NCI-H1048 (cell line): Measurements from ENCODE around the gene ERF.

ENCODE experiments used
- DNase-seq: peaks from one replicate; lab custom pipeline; 2025; lab: John Stamatoyannopoulos, UW

The ERF gene

DNA sequence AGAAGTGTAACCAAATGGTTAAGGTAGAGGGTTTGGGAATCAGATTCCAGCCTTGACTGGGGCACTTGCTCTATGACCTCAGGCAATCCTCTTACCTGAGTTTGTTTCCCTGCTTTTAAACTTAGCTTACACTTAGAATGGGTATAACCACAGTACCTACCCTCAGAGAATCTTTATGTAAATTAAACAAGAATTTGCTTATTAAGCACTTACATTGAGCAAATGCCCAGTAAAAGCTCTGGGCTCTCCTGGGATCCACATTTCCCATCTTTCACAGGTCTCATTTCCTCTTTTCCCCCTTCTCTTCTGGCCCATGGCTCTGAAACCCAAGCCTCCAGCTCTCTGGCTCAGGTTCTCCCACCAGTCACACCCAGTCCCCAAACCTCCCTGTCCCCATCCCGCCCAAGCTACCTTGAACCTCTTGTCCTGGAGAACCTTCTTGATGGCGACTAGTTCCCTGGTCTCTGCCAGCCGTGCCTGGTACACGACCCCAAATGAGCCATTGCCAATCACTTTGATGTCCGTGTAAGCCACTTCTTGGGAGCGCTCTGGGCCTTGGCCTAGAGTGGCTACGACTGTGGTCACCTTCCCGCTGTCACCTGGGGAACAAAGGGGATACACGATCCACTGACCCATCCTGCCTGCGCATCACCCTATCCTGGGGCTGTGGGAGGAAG, 15.2 kb downstream of the ERF start:
- DNase-seq: no peak

DNA sequence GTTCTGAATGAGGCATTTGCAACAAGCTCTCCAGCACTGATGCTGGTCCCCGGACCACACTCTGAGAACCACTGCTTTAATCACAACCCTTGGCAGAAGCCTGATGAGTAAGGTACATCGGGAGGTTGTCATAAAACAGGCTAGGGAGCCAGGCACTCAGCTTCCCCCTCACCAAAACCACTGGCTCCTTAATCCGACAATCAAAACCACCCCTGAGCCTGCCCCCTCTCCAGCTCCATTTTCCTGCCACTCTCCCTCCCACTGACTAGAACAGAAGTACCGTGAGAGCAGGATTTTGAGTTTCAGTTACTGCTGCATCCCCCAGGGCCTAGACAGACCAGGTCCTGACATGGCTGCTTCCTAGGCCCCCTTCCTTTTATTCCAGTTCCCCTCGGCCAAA, 19.7 kb downstream of the ERF start:
- no peak for DNase-seq

DNA sequence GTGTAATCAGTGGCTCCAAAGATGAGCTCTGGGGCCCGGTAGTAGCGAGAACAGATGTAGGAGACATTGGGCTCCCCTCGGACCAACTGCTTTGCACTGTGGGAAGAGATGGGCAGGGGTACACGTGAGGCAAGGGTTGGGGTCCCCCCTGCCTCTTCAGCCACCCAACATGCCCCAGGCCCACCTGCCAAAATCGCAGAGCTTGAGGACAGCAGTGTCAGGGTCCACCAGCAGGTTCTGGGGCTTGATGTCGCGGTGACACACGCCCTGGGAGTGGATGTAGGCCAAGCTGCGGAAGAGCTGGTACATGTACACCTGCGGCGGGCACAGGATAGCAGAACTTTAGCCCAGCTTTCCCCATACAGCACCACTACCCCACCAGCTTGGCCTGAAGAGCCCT, 20.6 kb downstream of the ERF start:
- no peak for DNase-seq

DNA sequence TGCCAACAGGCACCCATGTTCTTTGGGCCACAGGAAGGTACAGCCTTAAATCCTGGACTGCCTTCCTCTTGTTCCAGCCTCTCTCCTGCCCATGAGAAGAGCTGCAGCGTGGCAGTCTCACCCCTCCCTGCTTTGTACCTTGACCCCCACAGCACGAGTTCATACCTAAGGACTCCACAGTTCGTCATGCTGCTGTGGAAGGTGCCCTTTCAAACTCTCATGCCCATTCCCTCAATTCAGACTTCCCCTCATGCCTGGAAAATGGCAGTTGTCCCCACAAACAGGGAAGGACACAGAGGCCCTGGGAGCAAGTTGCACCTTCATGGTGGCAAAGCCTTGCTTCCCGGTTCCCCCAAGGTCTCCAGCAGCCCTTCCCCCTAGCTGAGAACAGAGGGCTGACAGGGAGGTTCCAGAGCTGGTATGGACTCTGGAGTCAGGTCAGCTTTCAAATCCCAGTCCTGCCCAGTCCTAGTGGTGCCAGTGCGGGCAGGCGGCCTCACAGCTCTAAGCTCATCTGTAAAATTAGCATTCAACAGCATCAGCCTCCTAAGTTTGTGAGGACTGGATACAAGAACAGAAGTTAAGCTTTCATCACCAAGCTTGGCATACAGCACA, 21.1 kb downstream of the ERF start:
- DNase-seq: no peak

DNA sequence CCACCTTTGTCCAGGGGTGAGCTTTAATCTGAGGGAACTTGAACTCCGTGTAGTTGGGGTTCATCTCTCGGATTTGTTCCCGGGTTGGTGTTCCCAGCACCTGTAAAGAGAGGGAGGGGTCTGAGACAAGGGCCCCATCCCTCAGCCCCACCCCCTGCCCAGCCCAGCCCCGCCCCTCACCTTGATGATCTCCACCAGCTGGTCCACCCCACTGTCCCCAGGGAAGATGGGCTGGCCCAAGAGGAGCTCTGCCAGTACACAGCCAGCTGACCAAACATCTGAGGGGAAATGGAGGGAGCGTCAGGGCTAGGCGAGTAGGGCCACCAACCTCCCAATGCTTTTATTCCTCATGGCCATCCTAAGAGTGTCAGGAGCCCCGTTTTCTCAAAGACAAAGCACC, 21.8 kb downstream of the ERF start:
- DNase-seq: no peak

DNA sequence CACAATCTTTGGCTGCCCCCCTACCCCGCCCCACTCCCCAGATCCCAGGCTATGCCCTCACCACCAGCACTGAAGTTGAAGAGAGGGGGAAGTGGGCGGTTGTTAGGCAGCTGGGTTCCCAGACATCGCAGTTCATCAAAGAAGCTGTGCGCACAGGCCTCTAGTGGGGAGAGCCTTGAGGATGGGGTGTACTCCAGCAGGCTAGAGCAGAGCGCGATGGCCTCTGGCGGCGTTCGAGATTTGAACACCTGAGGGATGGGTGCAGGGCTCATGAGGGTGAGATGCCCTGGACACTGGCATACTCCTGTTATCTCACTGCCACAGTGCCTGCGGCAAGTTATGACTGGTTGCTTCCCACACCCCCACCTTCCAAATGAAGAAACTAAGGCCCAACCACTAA, 22.5 kb downstream of the ERF start:
- DNase-seq: no peak

DNA sequence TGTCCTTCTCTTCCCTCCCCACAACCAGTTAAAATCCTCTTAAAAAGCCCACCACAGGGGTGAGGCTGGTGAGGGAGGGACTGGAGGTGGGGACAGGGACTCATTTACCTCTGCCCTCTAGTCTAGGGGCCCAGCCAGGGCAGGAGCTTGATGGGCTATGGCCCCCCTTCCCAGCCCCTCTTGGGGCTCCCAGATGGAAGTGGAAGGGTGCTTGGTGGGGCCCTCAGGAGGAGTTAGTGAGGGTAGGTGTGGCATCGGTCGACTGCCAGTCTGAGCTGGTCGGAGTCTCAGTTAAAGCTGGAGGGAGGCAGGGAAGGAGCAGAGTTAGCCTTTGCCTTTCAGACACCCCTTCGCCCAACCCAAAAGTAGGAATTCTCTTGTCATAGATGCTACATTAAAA, 24.4 kb downstream of the ERF start:
- no peak for DNase-seq

DNA sequence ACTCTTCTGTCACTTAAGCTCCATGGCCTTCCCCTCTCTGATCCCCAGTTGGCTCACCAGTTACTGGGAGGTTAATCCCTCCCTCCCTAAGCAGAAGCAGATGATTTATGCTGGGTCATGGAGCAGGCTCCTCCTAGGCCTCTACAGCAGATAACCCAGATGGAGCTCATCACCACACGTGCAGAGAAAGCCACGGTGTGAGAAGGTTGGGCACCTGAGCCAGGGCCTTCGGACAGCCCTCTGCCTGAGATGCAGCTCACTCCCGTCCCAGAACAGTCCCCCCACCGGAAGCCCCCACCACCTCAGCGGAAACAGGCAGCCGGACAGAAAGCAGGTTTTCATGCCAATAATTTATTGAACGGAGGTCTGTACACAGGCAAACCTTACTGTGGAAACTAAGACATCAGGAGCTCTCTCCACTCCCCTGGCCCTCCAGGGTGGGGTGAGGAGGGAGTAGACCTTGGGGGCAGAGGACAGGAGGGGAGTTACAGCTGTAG, 25.0 kb downstream of the ERF start:
- no peak for DNase-seq

DNA sequence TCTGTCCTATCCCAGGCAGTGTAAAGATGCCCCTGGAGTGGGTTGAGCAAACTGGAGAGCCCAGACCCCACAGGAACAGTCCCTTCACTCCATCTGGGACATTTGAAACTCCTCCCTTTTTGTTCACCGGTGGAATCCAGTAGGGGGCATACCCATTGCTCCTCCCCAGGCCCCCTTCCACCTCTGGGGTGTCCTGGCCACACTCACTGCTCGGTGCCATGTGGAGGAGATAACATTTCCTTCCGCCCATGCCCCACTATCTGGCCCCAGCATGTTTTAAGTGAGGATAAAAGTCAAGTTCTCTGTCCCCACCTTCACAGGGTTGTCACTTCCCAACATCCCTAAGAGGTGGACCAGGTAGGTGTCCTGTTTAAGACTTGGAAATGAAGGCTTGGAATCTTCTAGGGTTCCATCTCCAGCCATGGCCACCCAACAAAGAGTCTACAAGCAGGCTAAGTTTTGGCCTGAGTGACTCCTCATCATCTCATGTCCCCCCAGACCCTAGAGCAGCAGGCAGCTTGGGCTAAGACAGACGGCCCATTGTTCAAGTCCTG, 25.6 kb downstream of the ERF start:
- DNase-seq: no peak

DNA sequence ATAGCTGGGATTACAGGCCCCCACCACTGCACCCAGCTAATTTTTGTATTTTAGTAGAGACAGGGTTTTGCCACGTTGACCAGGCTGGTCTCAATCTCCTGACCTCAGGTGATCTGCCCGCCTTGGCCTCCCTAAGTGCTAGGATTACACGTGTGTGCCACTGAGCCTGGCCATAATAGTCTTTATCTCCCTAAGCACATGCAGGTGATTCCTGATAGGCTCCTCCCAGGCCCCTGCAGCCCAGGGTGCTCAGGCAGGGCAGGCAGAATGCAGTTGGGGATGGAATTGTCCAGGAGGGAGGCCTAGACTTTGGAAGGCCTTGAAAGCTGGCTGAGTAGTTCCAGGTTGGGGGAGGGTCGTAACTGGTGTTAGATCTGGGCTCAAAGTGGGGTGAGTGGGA, 26.3 kb downstream of the ERF start:
- no peak for DNase-seq

DNA sequence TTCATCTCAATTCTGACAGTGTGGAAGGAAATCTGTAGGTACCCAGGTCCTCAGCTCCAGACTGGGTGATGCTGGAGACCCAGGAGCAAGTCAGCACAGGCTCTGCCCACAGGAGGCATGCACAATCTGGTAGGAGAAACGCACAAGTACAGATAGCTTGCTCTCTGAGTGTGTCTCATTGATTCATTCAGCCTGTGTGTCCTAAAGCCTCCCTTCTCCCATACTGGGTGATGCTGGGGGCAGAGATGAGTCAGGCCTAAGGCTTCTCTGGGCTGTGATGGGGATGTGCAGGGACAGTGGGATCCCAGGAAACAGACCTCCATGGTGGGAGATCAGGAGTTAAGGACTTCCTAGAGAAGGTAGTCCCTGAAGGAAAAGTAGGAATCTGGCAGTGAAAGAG, 28.0 kb downstream of the ERF start:
- DNase-seq: no peak

DNA sequence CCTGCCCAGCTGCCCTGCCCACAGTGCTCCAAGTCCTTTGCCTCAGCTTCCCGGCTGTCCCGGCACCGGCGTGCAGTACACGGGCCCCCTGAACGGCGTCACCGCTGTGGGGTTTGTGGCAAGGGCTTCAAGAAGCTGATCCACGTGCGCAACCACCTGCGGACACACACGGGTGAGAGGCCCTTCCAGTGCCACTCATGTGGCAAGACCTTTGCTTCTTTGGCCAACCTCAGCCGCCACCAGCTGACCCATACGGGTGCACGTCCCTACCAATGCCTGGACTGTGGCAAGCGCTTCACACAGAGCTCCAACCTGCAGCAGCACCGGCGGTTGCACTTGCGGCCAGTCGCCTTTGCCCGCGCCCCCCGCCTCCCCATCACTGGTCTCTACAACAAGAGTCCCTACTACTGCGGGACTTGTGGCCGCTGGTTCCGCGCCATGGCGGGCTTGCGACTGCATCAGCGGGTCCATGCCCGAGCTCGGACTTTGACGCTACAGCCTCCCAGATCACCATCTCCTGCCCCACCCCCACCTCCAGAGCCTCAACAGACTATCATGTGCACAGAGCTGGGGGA, 29.1 kb downstream of the ERF start:
- DNase-seq: no peak

DNA sequence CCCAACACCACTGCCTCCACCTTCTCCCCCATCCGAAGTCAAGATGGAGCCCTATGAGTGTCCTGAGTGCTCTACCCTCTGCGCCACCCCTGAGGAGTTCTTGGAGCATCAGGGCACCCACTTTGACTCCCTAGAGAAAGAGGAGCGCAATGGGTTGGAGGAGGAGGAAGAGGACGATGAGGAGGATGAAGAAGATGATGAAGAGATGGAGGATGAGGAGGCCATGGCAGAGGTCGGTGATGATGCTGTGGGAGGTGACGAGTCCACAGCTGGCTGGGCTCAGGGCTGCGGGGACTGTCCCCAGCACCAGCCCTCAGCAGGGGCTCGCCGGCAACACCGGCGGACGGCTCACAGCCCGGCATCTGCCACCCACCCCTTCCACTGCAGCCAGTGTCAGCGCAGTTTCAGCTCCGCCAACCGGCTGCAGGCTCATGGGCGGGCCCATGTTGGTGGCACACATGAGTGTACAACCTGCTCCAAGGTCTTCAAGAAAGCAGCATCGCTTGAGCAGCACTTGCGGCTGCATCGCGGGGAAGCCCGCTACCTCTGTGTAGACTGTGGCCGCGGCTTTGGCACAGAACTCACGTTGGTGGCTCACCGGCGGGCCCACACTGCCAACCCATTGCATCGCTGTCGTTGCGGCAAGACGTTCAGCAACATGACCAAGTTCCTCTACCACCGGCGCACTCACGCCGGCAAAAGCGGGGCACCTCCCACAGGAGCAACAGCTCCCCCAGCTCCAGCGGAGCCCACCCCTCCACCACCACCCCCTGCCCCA, 29.8 kb downstream of the ERF start:
- no peak for DNase-seq

DNA sequence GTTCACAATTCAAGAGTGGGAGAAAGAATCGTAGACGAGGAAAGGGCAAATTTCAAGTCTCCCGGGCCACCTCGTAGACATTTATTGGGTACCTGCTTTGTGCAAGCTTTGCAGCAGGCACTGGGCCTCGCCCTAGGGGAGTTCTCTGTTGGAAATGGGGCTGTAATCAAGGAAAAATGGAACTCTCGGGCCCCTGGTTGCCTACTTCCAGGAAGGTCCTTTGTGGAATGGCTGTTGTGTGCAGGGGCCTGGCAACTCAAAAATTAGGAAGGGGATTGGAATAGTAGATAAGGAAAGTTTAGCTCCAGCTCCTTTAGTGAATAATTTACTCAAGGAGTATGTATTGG, 34.2 kb downstream of the ERF start:
- DNase-seq: no peak

DNA sequence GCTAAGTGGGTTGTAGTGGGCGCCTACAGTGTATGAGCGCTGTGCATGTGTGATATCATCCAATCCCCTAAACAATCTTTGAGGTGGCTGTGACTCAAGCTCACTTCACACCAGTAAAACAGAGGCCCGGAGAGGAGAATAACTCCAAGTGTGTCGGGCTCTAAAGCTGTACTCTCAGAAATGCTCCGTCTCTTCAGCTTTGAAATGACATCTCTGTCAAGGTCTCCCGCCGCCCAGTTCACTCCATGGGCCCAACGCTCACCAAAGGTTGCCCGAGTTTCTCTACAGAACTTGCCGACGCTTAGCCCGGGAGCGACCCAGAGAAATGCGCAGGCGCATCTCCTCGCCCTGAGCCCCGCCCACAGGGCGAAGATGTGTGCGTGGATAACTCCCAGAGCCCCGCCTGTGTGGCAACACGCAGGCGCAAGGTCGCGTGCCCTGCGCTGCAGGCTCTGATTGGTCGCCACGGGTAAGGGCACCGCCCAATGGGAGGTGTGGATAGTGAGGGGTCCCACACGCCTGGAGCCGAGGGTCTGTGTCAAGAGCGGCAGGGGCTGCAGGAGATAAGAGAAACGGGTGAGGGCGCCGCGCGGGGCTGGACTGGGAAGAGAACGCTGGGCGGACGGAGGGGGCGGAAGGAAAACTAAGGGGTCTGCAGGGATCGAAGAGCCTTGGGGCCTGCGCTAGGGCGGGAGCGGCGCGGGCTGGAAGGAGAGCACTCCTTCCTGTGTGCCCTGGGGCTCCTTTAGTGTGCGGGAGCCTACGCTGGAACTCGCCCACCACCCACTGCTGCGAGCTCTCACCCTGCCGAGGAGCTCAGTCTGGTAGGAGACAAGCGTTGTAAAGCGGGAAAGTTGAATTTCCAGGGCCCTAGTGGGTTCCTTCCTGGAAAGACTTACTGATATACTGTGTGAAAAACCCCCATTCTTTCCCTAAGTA, 34.8 kb downstream of the ERF start, which contains the start of gene ZNF526:
TSS of gene ZNF526 (plus strand) at position 501 of the 939 bp plus-strand sequence. CDS start 4,092 bp downstream, outside the sequence.
- DNase-seq: peak; percentile 93

DNA sequence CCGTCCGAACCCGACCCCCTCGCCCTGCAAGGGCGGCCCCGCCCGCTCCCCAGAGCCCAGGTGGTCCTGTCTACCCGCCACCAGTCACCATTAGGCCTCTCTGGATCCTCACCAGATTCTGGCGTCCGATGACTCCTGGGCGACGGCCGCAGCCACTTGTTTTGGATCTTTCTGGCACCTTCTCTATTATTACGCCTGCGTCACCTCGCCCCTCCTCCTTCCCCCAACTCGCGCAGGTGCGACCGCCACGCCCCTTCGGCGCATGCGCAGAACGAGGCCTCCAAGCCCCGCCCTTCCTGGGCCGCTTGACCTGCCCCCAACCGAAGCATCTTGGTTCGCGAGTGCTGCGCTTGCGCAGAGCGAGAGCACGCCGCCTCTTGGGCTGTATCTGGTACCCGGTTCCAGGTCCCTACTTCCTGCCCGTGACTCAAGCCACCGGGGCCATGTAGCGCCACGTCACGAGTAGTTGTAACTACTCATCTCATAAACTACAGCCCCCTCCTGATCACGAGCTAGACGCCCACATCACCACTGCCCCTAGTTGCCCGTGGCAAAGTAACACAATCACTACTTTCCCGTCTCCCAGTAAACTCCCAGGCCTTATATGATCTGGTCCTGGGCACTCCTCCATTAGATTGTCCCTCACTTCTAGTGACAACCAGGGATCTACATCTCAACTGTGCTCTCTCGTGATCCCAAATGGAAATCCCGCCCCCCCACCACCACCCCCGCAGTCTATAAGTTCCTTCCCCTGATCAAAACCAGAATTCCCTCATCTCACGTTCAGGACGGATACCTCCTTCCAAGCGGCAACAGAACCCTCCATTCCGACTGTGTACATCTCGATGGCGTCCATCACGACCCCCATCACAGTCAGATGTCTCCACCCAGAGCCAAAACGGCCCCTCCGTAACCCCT, 37.1 kb downstream of the ERF start, which contains the start of gene DEDD2:
TSS of gene DEDD2 (minus strand) at position 158 of the 918 bp plus-strand sequence. CDS start 670 bp downstream, outside the sequence.
- peak; percentile 77 for DNase-seq

DNA sequence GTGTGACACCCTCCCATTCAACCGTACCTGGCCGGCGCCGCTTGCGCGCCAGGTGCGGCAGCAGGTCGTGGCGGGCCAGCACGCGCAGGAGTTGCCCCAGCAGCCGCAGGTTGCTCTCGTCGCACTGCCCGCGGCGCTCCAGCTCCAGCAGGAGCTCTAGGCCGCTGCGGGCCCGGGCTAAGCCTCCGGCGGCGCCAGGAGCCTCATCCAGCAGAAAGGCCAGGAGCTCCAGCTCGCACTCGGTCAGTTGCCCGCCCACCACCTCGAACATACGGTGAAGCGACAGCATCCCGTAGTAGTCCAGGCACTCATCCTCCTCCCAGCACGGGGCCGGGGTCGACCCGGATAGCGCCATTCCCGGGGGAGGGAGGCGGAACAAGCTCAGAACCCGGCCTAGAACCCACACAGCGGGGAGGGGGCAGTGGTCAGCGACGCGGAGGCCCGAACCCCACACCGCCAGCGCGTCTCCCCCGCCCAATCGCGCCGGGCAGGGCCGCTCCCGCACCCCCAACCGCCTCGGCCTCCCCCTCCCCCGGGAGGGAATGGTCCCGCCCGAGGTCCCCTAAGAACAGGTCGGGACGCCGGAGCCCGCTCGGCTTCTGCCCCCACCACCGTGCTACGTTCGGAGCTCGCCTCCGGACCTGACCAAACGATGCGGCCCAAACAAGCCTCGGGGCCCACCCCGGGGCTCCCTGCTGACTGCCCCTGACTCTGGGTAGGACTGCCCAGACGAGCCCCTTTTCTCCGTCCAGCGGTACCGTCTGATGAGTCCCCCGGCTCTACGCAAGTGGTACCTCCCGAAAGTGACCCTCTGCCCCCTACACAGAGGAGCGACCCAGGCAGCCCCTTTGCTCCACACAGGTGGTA, 38.0 kb downstream of the ERF start:
- no peak for DNase-seq

DNA sequence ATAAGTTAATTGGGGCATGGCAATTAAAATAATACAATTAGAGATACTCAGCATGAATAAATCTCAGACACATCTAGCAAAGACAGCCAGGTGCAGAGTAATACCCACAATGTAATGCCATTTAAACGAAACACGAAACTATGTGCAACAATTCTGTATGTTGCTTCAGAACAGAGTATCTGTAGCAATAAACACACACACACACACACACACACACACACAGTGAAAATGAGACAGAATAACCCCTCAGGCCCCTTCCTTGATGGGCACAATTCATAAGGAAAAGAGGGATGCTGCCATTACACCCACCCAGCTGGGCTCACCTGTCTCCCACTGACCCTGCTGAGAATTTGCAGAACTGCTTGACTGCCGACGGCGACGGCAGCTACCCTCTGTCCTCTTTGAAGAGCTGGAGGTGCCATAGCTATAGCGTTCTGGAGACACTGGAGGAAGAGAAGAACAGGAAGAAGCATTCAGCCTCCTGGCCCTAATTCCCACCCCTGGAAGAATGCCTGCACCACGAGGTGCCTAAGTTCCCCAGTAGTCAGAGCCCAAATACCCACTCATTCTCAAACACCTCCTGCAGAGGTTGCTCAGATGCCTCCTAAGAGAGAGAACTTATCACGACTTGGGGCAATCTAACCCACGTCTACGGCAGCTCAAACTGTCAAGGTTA, 40.0 kb downstream of the ERF start:
- no peak for DNase-seq

DNA sequence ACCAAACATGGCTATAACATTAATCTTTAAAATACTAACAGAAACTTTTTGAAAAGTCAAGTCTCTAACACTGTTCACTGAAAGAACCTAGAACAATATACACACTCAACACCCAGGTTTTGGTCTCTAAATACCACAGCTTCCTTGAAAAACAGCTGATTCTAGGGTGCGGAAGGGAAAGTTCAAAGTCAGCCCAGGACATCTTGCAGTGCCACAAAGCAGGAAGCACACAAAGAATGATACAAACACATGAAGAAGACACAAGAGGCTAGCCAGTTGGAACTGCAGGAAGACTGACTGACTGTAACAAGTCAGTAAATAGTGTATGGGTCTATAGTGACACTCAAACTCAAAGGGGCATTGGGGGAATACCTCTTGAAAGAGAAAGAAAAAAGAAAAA, 42.0 kb downstream of the ERF start:
- no peak for DNase-seq
